HepG2 (cell line): ENCODE results near the gene KIAA2012. TPM values are rescaled to one million over a fixed set of nuclear protein-coding genes. Genes with fewer than 3 reads are reported as not detected.

ENCODE experiments used
- ATAC-seq: fragments of 200-7000 bp; cut with Tn5 transposase; 3 replicates; pipeline ENCODE4 v1.9.1; 2020; ENCODE audit warnings: mild to moderate bottlenecking, moderate library complexity
- BruUV-seq: library from RNA; stranded (reverse); fragments of 400-500 nt; replicated peaks from 2 replicates; lab custom pipeline; 2021; lab: Mats Ljungman, UMichigan
- CTCF ChIA-PET: fragments of 300-600 bp; formaldehyde crosslinking; extraction: SDS; loops from one replicate; lab custom pipeline; 2021; ENCODE audit warnings: low total read pairs, inconsistent platforms, low intra/inter-chr PET ratio; lab: Yijun Ruan, JAX
- POLR2A ChIA-PET: fragments of 350-600 bp; sonication (Branson Sonifier 250); formaldehyde crosslinking; loops from one replicate; lab custom pipeline; 2020; ENCODE audit warnings: antibody characterized with exemption, inconsistent platforms; lab: Yijun Ruan, JAX
- DNase-seq: peaks from one replicate; pipeline ENCODE4 v3.0.0-alpha.2; 2015; ENCODE audit warnings: low spot score
- FAIRE-seq: peaks from 3 replicates; lab custom pipeline; 2011; peaks lifted over from hg19 to GRCh38; lab: Jason Lieb, UNC
- H2AFZ ChIP-seq: one replicate; pipeline ENCODE4 v1.6.1; 2011; ENCODE audit warnings: low read length, inconsistent platforms
- H3K27ac ChIP-seq: fragments of 300-600 bp; 3 replicates; pipeline ENCODE4 v1.8.0; 2011; ENCODE audit warnings: mixed run types, mild to moderate bottlenecking, mixed read lengths, low read length, inconsistent platforms; ENCODE audit not compliant: insufficient read depth; ENCODE audit errors: extremely low read length
- H3K27me3 ChIP-seq, 2 experiments: fragments of 200-600 bp in 1 of 2; 2 replicates in 1 of 2; 3 replicates in 1 of 2; pipeline versions ENCODE4 v1.6.0 to v1.8.0; 2011; ENCODE audit warnings: low read length in 2 of 2, mild to moderate bottlenecking in 2 of 2, moderate library complexity in 2 of 2, inconsistent platforms in 1 of 2; ENCODE audit not compliant: insufficient read depth in 2 of 2, control insufficient read depth in 1 of 2
- H3K36me3 ChIP-seq, 2 experiments: fragments of 200-600 bp in 1 of 2; replicated peaks in 1 of 2; 2 replicates in 1 of 2; 3 replicates in 1 of 2; pipeline versions ENCODE4 v1.5.1 to v1.8.0; 2011; ENCODE audit warnings: low read length in 2 of 2, inconsistent platforms in 1 of 2; ENCODE audit not compliant: insufficient read depth in 2 of 2, control insufficient read depth in 1 of 2
- H3K4me1 ChIP-seq: 2 replicates; pipeline ENCODE4 v1.5.1; 2012; ENCODE audit warnings: low read length, inconsistent platforms; ENCODE audit not compliant: insufficient read depth
- H3K4me2 ChIP-seq: 2 replicates; pipeline ENCODE4 v1.6.0; 2011; ENCODE audit warnings: low read depth, low read length, inconsistent platforms
- H3K4me3 ChIP-seq, 3 experiments: fragments of 200-600 bp in 1 of 3; sonication (generic), shearing (Covaris generic) in 1 of 3; replicated peaks in 1 of 3; 2 replicates each; pipeline ENCODE4 v1.5.1; 2011 to 2016; ENCODE audit warnings: low read length in 3 of 3, inconsistent platforms in 2 of 3, low read depth in 2 of 3, mild to moderate bottlenecking in 2 of 3, control low read depth in 1 of 3, mixed read lengths in 1 of 3; ENCODE audit not compliant: insufficient read depth in 1 of 3
- H3K79me2 ChIP-seq: one replicate; pipeline ENCODE4 v1.6.1; 2011; ENCODE audit warnings: low read length, inconsistent platforms; ENCODE audit not compliant: insufficient read depth
- H3K9ac ChIP-seq: 2 replicates; pipeline ENCODE4 v1.6.0; 2011; ENCODE audit warnings: mild to moderate bottlenecking, low read depth, low read length, inconsistent platforms; ENCODE audit not compliant: insufficient read depth
- H3K9me3 ChIP-seq: 2 replicates; pipeline ENCODE4 v1.5.1; 2012; ENCODE audit warnings: mild to moderate bottlenecking, low read length
- H4K20me1 ChIP-seq: 2 replicates; pipeline ENCODE4 v1.6.0; 2011; ENCODE audit warnings: inconsistent platforms, mild to moderate bottlenecking, low read length, moderate library complexity; ENCODE audit not compliant: insufficient read depth
- HNRNPH1 ChIP-seq: fragments of 200-400 bp; formaldehyde crosslinking; optimal IDR thresholded peaks from 2 replicates; pipeline ENCODE3; 2017; ENCODE audit warnings: mild to moderate bottlenecking, low read depth, low read length
- JUN ChIP-seq: sonication (generic); formaldehyde crosslinking; IDR thresholded peaks from 2 replicates; pipeline ENCODE4 v1.4.0; 2020; ENCODE audit warnings: mild to moderate bottlenecking, missing genetic modification reagents
- KLF9 ChIP-seq: IDR thresholded peaks from 2 replicates; pipeline ENCODE4 v1.6.1; 2016; ENCODE audit warnings: low read depth
- NFE2L2 ChIP-seq: fragments of 150-350 bp; IDR thresholded peaks from 2 replicates; pipeline ENCODE4 v1.6.1; 2014; ENCODE audit warnings: low read length
- POLR2G ChIP-seq: fragments of 200-400 bp; formaldehyde crosslinking; IDR thresholded peaks from 2 replicates; pipeline ENCODE4 v1.6.1; 2018; ENCODE audit warnings: mild to moderate bottlenecking, low read depth, low read length, moderate library complexity
- RFX1 ChIP-seq: fragments of 450-650 bp; IDR thresholded peaks from 2 replicates; pipeline ENCODE4 v1.6.1; 2017
- SRSF4 ChIP-seq: fragments of 200-400 bp; formaldehyde crosslinking; IDR thresholded peaks from one replicate; pipeline ENCODE4 v1.6.1; 2018; ENCODE audit warnings: mild to moderate bottlenecking, low read depth, low read length, moderate library complexity; ENCODE audit not compliant: poor library complexity, severe bottlenecking
- ZFP36L1 ChIP-seq: sonication (generic); formaldehyde crosslinking; IDR thresholded peaks from 2 replicates; pipeline ENCODE4 v1.8.0; 2022; ENCODE audit warnings: mild to moderate bottlenecking, missing genetic modification reagents, moderate library complexity
- ZNF383 ChIP-seq: sonication (generic); formaldehyde crosslinking; IDR thresholded peaks from 2 replicates; pipeline ENCODE4 v1.4.0; 2020; ENCODE audit warnings: missing genetic modification reagents, mild to moderate bottlenecking, borderline replicate concordance
- ZNF451 ChIP-seq: sonication (generic); formaldehyde crosslinking; IDR thresholded peaks from 2 replicates; pipeline ENCODE4 v1.5.0; 2020; ENCODE audit warnings: mild to moderate bottlenecking, missing genetic modification reagents
- ZNF777 ChIP-seq: sonication (generic); formaldehyde crosslinking; IDR thresholded peaks from 2 replicates; pipeline ENCODE4 v1.4.0; 2020; ENCODE audit warnings: missing genetic modification reagents
- WGBS: methylation state at CpG from one replicate; pipeline ENCODE4 v1.1.6; 2017; ENCODE audit warnings: low lambda C conversion rate; 5-methylcytosine and 5-hydroxymethylcytosine counted together
- in situ Hi-C: cut with HindIII; loops from 2 replicates; pipeline ENCODE4 v1.10.0; 2017; ENCODE audit warnings: low pct_unique_long_range_greater_than_20kb; ENCODE audit not compliant: extremely low pct_ligation_motif_present
- intact Hi-C: fragments of 100-400 bp; cut with micrococcal nuclease; formaldehyde crosslinking; loops from one replicate; pipeline ENCODE4 v1.10.0; 2022; ENCODE audit not compliant: unreplicated experiment
- polyA plus RNA-seq, 8 experiments: library from polyadenylated mRNA; depleted of rRNA in 3 of 8; stranded (reverse) in 7 of 8; unstranded in 1 of 8; fragments of >200 nt; fragmentation: Illumina TruSeq in 4 of 8; extraction: Trizol in 4 of 8; gene quantifications; 2 replicates each; pipeline versions ENCODE4 v1.2.1 to v1.2.3, GENCODE V29; 2011 to 2016; ENCODE audit warnings: low read depth in 4 of 8, missing spikeins in 1 of 8, mixed read lengths in 1 of 8; ENCODE audit not compliant: insufficient read depth in 1 of 8
- total RNA-seq, 5 experiments: library from RNA; depleted of rRNA; stranded (reverse); fragments of >200 nt; fragmentation: Illumina TruSeq; extraction: Trizol; gene quantifications; 2 replicates each; pipeline ENCODE4 v1.2.3, GENCODE V29; 2016; ENCODE audit warnings: low read depth in 1 of 5
- TF ChIP-seq, protein P1 (sequence below): sonication (generic); formaldehyde crosslinking; IDR thresholded peaks from 2 replicates; pipeline ENCODE4 v1.5.0; 2020; ENCODE audit warnings: mild to moderate bottlenecking, missing genetic modification reagents
- TF ChIP-seq, protein P2 (sequence below): sonication (generic); formaldehyde crosslinking; IDR thresholded peaks from 2 replicates; pipeline ENCODE4 v1.8.0; 2022; ENCODE audit warnings: mild to moderate bottlenecking, missing genetic modification reagents
- TF ChIP-seq, protein P3 (sequence below): sonication (generic); formaldehyde crosslinking; IDR thresholded peaks from 2 replicates; pipeline ENCODE4 v1.5.0; 2020; ENCODE audit warnings: mild to moderate bottlenecking, missing genetic modification reagents, borderline replicate concordance

The KIAA2012 gene
- total and polyA plus RNA-seq, 2 of the 13 experiments (the other 11 are each of a cell fraction or from before 2014, with no cell fraction given): not detected

DNA sequence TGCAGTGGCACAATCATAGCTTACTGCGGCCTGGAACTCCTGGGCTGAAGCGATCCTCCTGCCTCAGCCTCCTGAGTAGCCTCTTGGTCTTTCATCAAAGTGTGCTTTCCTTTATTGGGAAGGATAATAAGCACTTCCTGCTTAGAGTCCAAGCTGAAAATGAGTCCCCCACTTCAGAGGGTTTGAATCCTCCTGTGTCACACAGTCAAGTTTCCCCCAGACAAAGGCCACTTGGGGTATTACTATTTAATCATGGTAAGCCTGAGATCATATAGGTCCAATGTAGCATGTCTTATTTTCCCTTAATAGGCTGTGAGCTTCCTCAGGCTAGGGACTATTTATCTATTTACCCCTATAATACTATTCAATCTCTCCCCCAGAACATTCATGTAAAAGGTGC is 11.4 kb upstream of the KIAA2012 start:
- no peaks in the 10 kb centered on the region for H3K79me2 ChIP-seq
- CTCF ChIA-PET: no interaction called here
- DNase-seq (no peak), ATAC-seq (no peak), FAIRE-seq (no peak)
- no peak overlapping the region for H3K4me2 ChIP-seq
- no peak overlapping the region for H3K4me3 ChIP-seq
- H3K4me1 ChIP-seq: no peaks in the 10 kb centered on the region
- H3K27ac ChIP-seq: no peak overlapping the region
- no peaks in the 10 kb centered on the region for H3K9me3 ChIP-seq
- POLR2A ChIA-PET: no interaction called here
- in situ Hi-C loops (no loop called here), intact Hi-C loops (no loop called here)
- TF ChIP-seq, protein P1, sequence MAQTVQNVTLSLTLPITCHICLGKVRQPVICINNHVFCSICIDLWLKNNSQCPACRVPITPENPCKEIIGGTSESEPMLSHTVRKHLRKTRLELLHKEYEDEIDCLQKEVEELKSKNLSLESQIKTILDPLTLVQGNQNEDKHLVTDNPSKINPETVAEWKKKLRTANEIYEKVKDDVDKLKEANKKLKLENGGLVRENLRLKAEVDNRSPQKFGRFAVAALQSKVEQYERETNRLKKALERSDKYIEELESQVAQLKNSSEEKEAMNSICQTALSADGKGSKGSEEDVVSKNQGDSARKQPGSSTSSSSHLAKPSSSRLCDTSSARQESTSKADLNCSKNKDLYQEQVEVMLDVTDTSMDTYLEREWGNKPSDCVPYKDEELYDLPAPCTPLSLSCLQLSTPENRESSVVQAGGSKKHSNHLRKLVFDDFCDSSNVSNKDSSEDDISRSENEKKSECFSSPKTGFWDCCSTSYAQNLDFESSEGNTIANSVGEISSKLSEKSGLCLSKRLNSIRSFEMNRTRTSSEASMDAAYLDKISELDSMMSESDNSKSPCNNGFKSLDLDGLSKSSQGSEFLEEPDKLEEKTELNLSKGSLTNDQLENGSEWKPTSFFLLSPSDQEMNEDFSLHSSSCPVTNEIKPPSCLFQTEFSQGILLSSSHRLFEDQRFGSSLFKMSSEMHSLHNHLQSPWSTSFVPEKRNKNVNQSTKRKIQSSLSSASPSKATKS (CRISPR knock-in tag): no peak
- no peak for TF ChIP-seq KLF9 (CRISPR knock-in tag)
- TF ChIP-seq ZFP36L1: no peak
- TF ChIP-seq ZNF451 (CRISPR knock-in tag): no peak
- TF ChIP-seq, protein P2, sequence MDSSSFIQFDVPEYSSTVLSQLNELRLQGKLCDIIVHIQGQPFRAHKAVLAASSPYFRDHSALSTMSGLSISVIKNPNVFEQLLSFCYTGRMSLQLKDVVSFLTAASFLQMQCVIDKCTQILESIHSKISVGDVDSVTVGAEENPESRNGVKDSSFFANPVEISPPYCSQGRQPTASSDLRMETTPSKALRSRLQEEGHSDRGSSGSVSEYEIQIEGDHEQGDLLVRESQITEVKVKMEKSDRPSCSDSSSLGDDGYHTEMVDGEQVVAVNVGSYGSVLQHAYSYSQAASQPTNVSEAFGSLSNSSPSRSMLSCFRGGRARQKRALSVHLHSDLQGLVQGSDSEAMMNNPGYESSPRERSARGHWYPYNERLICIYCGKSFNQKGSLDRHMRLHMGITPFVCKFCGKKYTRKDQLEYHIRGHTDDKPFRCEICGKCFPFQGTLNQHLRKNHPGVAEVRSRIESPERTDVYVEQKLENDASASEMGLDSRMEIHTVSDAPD: no peak
- TF ChIP-seq ZNF383 (CRISPR knock-in tag): no peak
- TF ChIP-seq NFE2L2: no peak
- TF ChIP-seq HNRNPH1: no peak
- TF ChIP-seq, protein P3, sequence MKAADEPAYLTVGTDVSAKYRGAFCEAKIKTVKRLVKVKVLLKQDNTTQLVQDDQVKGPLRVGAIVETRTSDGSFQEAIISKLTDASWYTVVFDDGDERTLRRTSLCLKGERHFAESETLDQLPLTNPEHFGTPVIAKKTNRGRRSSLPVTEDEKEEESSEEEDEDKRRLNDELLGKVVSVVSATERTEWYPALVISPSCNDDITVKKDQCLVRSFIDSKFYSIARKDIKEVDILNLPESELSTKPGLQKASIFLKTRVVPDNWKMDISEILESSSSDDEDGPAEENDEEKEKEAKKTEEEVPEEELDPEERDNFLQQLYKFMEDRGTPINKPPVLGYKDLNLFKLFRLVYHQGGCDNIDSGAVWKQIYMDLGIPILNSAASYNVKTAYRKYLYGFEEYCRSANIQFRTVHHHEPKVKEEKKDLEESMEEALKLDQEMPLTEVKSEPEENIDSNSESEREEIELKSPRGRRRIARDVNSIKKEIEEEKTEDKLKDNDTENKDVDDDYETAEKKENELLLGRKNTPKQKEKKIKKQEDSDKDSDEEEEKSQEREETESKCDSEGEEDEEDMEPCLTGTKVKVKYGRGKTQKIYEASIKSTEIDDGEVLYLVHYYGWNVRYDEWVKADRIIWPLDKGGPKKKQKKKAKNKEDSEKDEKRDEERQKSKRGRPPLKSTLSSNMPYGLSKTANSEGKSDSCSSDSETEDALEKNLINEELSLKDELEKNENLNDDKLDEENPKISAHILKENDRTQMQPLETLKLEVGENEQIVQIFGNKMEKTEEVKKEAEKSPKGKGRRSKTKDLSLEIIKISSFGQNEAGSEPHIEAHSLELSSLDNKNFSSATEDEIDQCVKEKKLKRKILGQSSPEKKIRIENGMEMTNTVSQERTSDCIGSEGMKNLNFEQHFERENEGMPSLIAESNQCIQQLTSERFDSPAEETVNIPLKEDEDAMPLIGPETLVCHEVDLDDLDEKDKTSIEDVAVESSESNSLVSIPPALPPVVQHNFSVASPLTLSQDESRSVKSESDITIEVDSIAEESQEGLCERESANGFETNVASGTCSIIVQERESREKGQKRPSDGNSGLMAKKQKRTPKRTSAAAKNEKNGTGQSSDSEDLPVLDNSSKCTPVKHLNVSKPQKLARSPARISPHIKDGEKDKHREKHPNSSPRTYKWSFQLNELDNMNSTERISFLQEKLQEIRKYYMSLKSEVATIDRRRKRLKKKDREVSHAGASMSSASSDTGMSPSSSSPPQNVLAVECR (CRISPR knock-in tag): no peak
- no peak for TF ChIP-seq POLR2G
- no peak for TF ChIP-seq JUN (CRISPR knock-in tag)
- no peak for TF ChIP-seq RFX1
- TF ChIP-seq SRSF4: no peak
- no peak for TF ChIP-seq ZNF777
- H3K36me3 ChIP-seq: no peaks in the 10 kb centered on the region
- BruUV-seq: no TSS peak
- H2AFZ ChIP-seq: no peak overlapping the region
- 62% methylated on average over 2 of the region's 2 CpGs for WGBS
- no peak overlapping the region for H3K9ac ChIP-seq
- H3K27me3 ChIP-seq: peaks cover 0 to 7% of the 10 kb centered on the region in 2 experiments; a peak in 2 of 5 replicates
- no peaks in the 10 kb centered on the region for H4K20me1 ChIP-seq
